CD14-positive monocyte (primary cell): ENCODE measurements around the gene CTNND1. TPM values are rescaled to one million over a fixed set of nuclear protein-coding genes. Genes with fewer than 3 reads are reported as not detected.
"Not testable (repeated sequence)": the region's sequence is repeated elsewhere in the genome, so short reads cannot be mapped to it uniquely, and the experiment has no call there.

Experiments
- DNase-seq, 3 donors: peaks; one replicate each; pipeline ENCODE4 v3.0.0-alpha.2; 2011 to 2022
- H2AFZ ChIP-seq: 2 replicates; pipeline ENCODE4 v1.6.0; 2012; ENCODE audit warnings: mild to moderate bottlenecking, low read depth, low read length, inconsistent platforms; ENCODE audit not compliant: insufficient read depth, poor library complexity, severe bottlenecking
- H3K27ac ChIP-seq, 2 donors: 1 replicate in 1 of 2; 2 replicates in 1 of 2; pipeline ENCODE4 v1.5.1; 2012 to 2013; ENCODE audit warnings: low read length in 2 of 2, control low read depth in 1 of 2, inconsistent platforms in 1 of 2, low read depth in 1 of 2, mild to moderate bottlenecking in 1 of 2
- H3K27me3 ChIP-seq, 2 donors: one replicate each; pipeline versions ENCODE4 v1.6.0 to v1.6.1; 2011 to 2013; ENCODE audit warnings: low read length in 2 of 2; ENCODE audit not compliant: control insufficient read depth in 2 of 2, insufficient read depth in 2 of 2
- H3K36me3 ChIP-seq, 2 donors: replicated peaks in 1 of 2; 1 replicate in 1 of 2; 2 replicates in 1 of 2; pipeline versions ENCODE4 v1.5.1 to v1.6.1; 2012 to 2013; ENCODE audit warnings: low read length in 2 of 2, control low read depth in 1 of 2, inconsistent platforms in 1 of 2, mild to moderate bottlenecking in 1 of 2; ENCODE audit not compliant: insufficient read depth in 2 of 2, control insufficient read depth in 1 of 2
- H3K4me1 ChIP-seq, 2 donors: 1 replicate in 1 of 2; 2 replicates in 1 of 2; pipeline versions ENCODE4 v1.5.1 to v1.6.1; 2012 to 2013; ENCODE audit warnings: low read length in 2 of 2, control low read depth in 1 of 2, inconsistent platforms in 1 of 2, mild to moderate bottlenecking in 1 of 2, moderate library complexity in 1 of 2; ENCODE audit not compliant: insufficient read depth in 2 of 2, control insufficient read depth in 1 of 2
- H3K4me2 ChIP-seq: replicated peaks from 2 replicates; pipeline ENCODE3; 2012; ENCODE audit warnings: low read length, moderate library complexity, mild to moderate bottlenecking; ENCODE audit not compliant: poor library complexity, severe bottlenecking; ENCODE audit errors: extremely low read depth
- H3K4me3 ChIP-seq, 3 experiments: fragments of 200-600 bp in 1 of 3; sonication (generic) in 1 of 3; replicated peaks in 1 of 3; 1 replicate in 2 of 3; 2 replicates in 1 of 3; pipeline ENCODE4 v1.5.1; 2011 to 2013; ENCODE audit warnings: low read length in 3 of 3, mild to moderate bottlenecking in 3 of 3, control low read depth in 2 of 3, low read depth in 2 of 3, inconsistent platforms in 1 of 3, moderate library complexity in 1 of 3
- H3K79me2 ChIP-seq: 2 replicates; pipeline ENCODE4 v1.6.0; 2012; ENCODE audit warnings: mild to moderate bottlenecking, control low read depth, inconsistent platforms, low read length, moderate library complexity; ENCODE audit not compliant: insufficient read depth
- H3K9ac ChIP-seq: 2 replicates; pipeline ENCODE4 v1.6.0; 2017; ENCODE audit warnings: low read length, mild to moderate bottlenecking; ENCODE audit not compliant: insufficient read depth, poor library complexity, severe bottlenecking
- H3K9me3 ChIP-seq, 2 donors: replicated peaks in 1 of 2; 1 replicate in 1 of 2; 2 replicates in 1 of 2; pipeline versions ENCODE4 v1.5.1 to v1.6.1; 2012 to 2013; ENCODE audit warnings: low read length in 2 of 2, control low read depth in 1 of 2; ENCODE audit not compliant: control insufficient read depth in 1 of 2, insufficient read depth in 1 of 2
- H4K20me1 ChIP-seq: 2 replicates; pipeline ENCODE4 v1.6.0; 2012; ENCODE audit warnings: mild to moderate bottlenecking, low read length, control low read depth, moderate library complexity; ENCODE audit not compliant: insufficient read depth
- H3K27ac Mint-ChIP-seq, 7 donors: one replicate each; pipeline ENCODE4 v1.8.0; 2020; ENCODE audit warnings: mild to moderate bottlenecking in 7 of 7, mixed read lengths in 7 of 7, moderate library complexity in 6 of 7, inconsistent platforms in 2 of 7
- H3K27me3 Mint-ChIP-seq, 3 donors: one replicate each; pipeline ENCODE4 v1.8.0; 2021 to 2022; ENCODE audit warnings: low read depth in 3 of 3, mild to moderate bottlenecking in 3 of 3, mixed read lengths in 3 of 3, moderate library complexity in 3 of 3, inconsistent platforms in 1 of 3
- H3K36me3 Mint-ChIP-seq, 2 donors: one replicate each; pipeline ENCODE4 v1.8.0; 2020; ENCODE audit warnings: mixed read lengths in 2 of 2, inconsistent platforms in 1 of 2, mild to moderate bottlenecking in 1 of 2
- H3K4me1 Mint-ChIP-seq: one replicate; pipeline ENCODE4 v1.8.0; 2020; ENCODE audit warnings: mild to moderate bottlenecking, mixed read lengths
- H3K4me3 Mint-ChIP-seq, 2 donors: one replicate each; pipeline ENCODE4 v1.8.0; 2020; ENCODE audit warnings: mild to moderate bottlenecking in 2 of 2, mixed read lengths in 2 of 2, moderate library complexity in 1 of 2
- H3K9me3 Mint-ChIP-seq, 7 donors: one replicate each; pipeline ENCODE4 v1.8.0; 2020 to 2022; ENCODE audit warnings: mixed read lengths in 7 of 7, mild to moderate bottlenecking in 6 of 7, moderate library complexity in 6 of 7, inconsistent platforms in 2 of 7
- CTCF ChIP-seq: fragments of 200-600 bp; IDR thresholded peaks from one replicate; pipeline ENCODE4 v1.8.0; 2022; ENCODE audit warnings: antibody characterized with exemption, mild to moderate bottlenecking
- WGBS: methylation state at CpG from one replicate; pipeline ENCODE4 v1.1.5; 2013; ENCODE audit warnings: missing lambda C conversion rate; ENCODE audit not compliant: insufficient coverage; 5-methylcytosine and 5-hydroxymethylcytosine counted together
- intact Hi-C, 2 donors: fragments of 100-400 bp; cut with micrococcal nuclease; formaldehyde crosslinking; loops; one replicate each; pipeline versions ENCODE4 v1.15.0 to v1.15.1; 2023
- polyA plus RNA-seq, 3 donors: library from polyadenylated mRNA; depleted of rRNA in 1 of 3; unstranded in 2 of 3; stranded (reverse) in 1 of 3; fragments of 300-500 nt in 2 of 3; fragments of >200 nt in 1 of 3; fragmentation: Illumina TruSeq in 2 of 3; gene quantifications; 1 replicate in 2 of 3; 2 replicates in 1 of 3; pipeline ENCODE4 v1.2.3, GENCODE V29; 2012 to 2021

The CTNND1 gene
- polyA plus RNA-seq, 3 donors, result 10.8 to 36.0 (median 13.7) TPM

GRCh38 chr11:57823859-57824258, 62.3 kb downstream of the CTNND1 start:
- H3K4me1 ChIP-seq, result no peaks in the 10 kb centered on the region
- H3K9me3 ChIP-seq, result no peaks in the 10 kb centered on the region
- DNase-seq, result no peak
- Mint-ChIP-seq H3K4me1 (no peaks in the 10 kb centered on the region), H3K9me3 (peaks cover 0 to 1% (median 0%) of the 10 kb centered on the region in 7 donors), H3K36me3 (no peaks in the 10 kb centered on the region), H3K4me3 (no peak overlapping the region), H3K27me3 (peaks cover 5 to 10% (median 8%) of the 10 kb centered on the region in 3 donors), H3K27ac (no peak overlapping the region)
- TF ChIP-seq CTCF, result no peak
- no peak overlapping the region for H3K27ac ChIP-seq
- H3K27me3 ChIP-seq, result no peaks in the 10 kb centered on the region
- no peaks in the 10 kb centered on the region for H3K79me2 ChIP-seq
- no peak overlapping the region for H3K4me2 ChIP-seq
- WGBS, result no CpG with 5 or more reads among the region's 1 CpG
- peaks cover 0 to 2% of the 10 kb centered on the region in 2 donors for H3K36me3 ChIP-seq
- H2AFZ ChIP-seq, result no peak overlapping the region
- H3K4me3 ChIP-seq, result no peak overlapping the region
- intact Hi-C loops, result no loop called here
- no peaks in the 10 kb centered on the region for H4K20me1 ChIP-seq
- H3K9ac ChIP-seq, result no peak overlapping the region

DNA sequence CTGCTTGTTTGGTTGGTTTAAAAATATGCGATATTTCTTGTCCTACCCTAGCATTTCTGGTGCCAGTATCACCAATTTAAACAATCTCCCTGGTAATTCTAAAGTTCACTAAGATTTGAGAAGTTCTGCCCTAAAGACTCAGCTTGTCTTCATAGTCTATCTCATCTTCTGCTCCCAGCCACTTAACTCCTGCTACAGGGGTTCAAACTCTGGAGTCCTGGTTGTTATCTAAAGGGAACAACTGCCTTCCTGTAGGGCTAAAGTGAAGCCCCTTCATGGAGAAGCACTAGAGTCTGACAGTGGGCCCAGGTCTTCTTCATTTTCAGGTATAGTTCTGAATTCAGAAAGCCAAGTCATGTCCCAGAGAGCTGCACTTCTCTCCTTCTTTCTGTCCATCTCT, 73.2 kb downstream of the CTNND1 start:
- Mint-ChIP-seq H3K36me3 (no peaks in the 10 kb centered on the region), H3K4me1 (no peaks in the 10 kb centered on the region), H3K4me3 (no peak overlapping the region), H3K9me3 (peaks cover 0 to 7% (median 0%) of the 10 kb centered on the region in 7 donors), H3K27me3 (peaks cover 6 to 12% (median 11%) of the 10 kb centered on the region in 3 donors), H3K27ac (no peak overlapping the region)
- Histone ChIP-seq H3K4me1 (no peaks in the 10 kb centered on the region), H3K79me2 (no peaks in the 10 kb centered on the region), H3K36me3 (no peaks in the 10 kb centered on the region), H3K4me3 (no peak overlapping the region), H3K4me2 (no peak overlapping the region), H3K9me3 (no peaks in the 10 kb centered on the region), H3K27ac (no peak overlapping the region), H4K20me1 (no peaks in the 10 kb centered on the region), H3K9ac (no peak overlapping the region), H3K27me3 (no peaks in the 10 kb centered on the region), H2AFZ (no peak overlapping the region)
- no peak for TF ChIP-seq CTCF
- intact Hi-C loops, result no loop called here
- no peak for DNase-seq
- no CpG with 5 or more reads among the region's 1 CpG for WGBS

- intact Hi-C loops, H3K4me1 ChIP-seq: not testable (repeated sequence)
- WGBS, result 100% methylated on average over 1 of the region's 3 CpGs
Measured at GRCh38 chr11:57838609-57839008, 77.0 kb downstream of the CTNND1 start.

More at GRCh38 chr11:57838609-57839008, 77.0 kb downstream of the CTNND1 start:
- H3K4me2 ChIP-seq, H3K36me3 Mint-ChIP-seq, H4K20me1 ChIP-seq, H3K4me3 Mint-ChIP-seq, H3K9ac ChIP-seq, H3K79me2 ChIP-seq, H3K27ac Mint-ChIP-seq, H3K4me1 Mint-ChIP-seq, H3K27me3 ChIP-seq, H2AFZ ChIP-seq, H3K4me3 ChIP-seq, H3K27ac ChIP-seq, DNase-seq, H3K9me3 ChIP-seq, H3K27me3 Mint-ChIP-seq, H3K36me3 ChIP-seq, H3K9me3 Mint-ChIP-seq: not testable (repeated sequence)
